K562 (cell line): ENCODE data around the gene CAVIN1. TPM values are rescaled to one million over a fixed set of nuclear protein-coding genes. Genes with fewer than 3 reads are reported as not detected.

ENCODE experiments used
- BCOR ChIP-seq: fragments of 450-650 bp; IDR thresholded peaks from 2 replicates; pipeline ENCODE4 v1.6.1; 2016
- DDX20 ChIP-seq: fragments of 450-650 bp; IDR thresholded peaks from 2 replicates; pipeline ENCODE4 v1.6.1; 2016; ENCODE audit warnings: missing genetic modification characterization, low read depth, mild to moderate bottlenecking, missing compliant biosample characterization, moderate library complexity
- ETS2 ChIP-seq: IDR thresholded peaks from 2 replicates; pipeline ENCODE4 v1.6.1; 2016; ENCODE audit warnings: borderline replicate concordance, missing genetic modification characterization, mild to moderate bottlenecking, moderate library complexity, missing compliant biosample characterization; ENCODE audit not compliant: poor library complexity, severe bottlenecking
- KLF1 ChIP-seq: fragments of 450-650 bp; IDR thresholded peaks from 2 replicates; pipeline ENCODE4 v1.6.1; 2016; ENCODE audit warnings: missing genetic modification characterization, missing compliant biosample characterization
- NFYB ChIP-seq: IDR thresholded peaks from 2 replicates; pipeline ENCODE4 v1.6.1; 2011; ENCODE audit warnings: mild to moderate bottlenecking, moderate library complexity; ENCODE audit not compliant: insufficient read length; ENCODE audit errors: extremely low read depth
- RCOR1 ChIP-seq, 2 experiments: IDR thresholded peaks; 2 replicates each; pipeline ENCODE4 v1.6.1; 2012; ENCODE audit warnings: low read depth in 2 of 2, low read length in 2 of 2, borderline replicate concordance in 1 of 2, improper control_type of control experiment in 1 of 2
- TAL1 ChIP-seq: fragments of 450-650 bp; IDR thresholded peaks from 2 replicates; pipeline ENCODE4 v1.6.1; 2016; ENCODE audit warnings: mild to moderate bottlenecking
- TOE1 ChIP-seq, 2 experiments: fragments of 450-650 bp in 1 of 2; sonication (generic) in 1 of 2; formaldehyde crosslinking in 1 of 2; IDR thresholded peaks; 2 replicates each; pipeline versions ENCODE4 v1.7.1 to v1.8.0; 2016 to 2022; ENCODE audit warnings: borderline replicate concordance in 2 of 2, mild to moderate bottlenecking in 2 of 2, antibody characterized with exemption in 1 of 2, inconsistent platforms in 1 of 2, low read depth in 1 of 2, missing genetic modification reagents in 1 of 2, moderate library complexity in 1 of 2
- ZFX ChIP-seq: sonication (generic); formaldehyde crosslinking; IDR thresholded peaks from 2 replicates; pipeline ENCODE4 v1.8.0; 2022; ENCODE audit warnings: mild to moderate bottlenecking, missing genetic modification reagents, moderate library complexity
- ZNF311 ChIP-seq: fragments of 250-450 bp; sonication (Bioruptor Pico); IDR thresholded peaks from 2 replicates; pipeline ENCODE4 v1.4.0; 2020; ENCODE audit warnings: mild to moderate bottlenecking, moderate library complexity
- ZNF408 ChIP-seq: fragments of 250-450 bp; sonication (Bioruptor Pico); IDR thresholded peaks from 2 replicates; pipeline ENCODE4 v1.4.0; 2020; ENCODE audit warnings: low read depth, mild to moderate bottlenecking, moderate library complexity
- ZNF583 ChIP-seq: fragments of 250-450 bp; sonication (Bioruptor Pico); IDR thresholded peaks from 2 replicates; pipeline ENCODE4 v1.4.0; 2020
- ZNF766 ChIP-seq: fragments of 200-800 bp; sonication (Bioruptor generic); conservative IDR thresholded peaks from 2 replicates; pipeline ENCODE4 v1.6.1; 2016; ENCODE audit warnings: missing genetic modification characterization, missing compliant biosample characterization
- ZNF780A ChIP-seq: fragments of 250-450 bp; sonication (Bioruptor Pico); IDR thresholded peaks from 2 replicates; pipeline ENCODE4 v1.5.0; 2021; ENCODE audit warnings: mild to moderate bottlenecking
- ZNF785 ChIP-seq: fragments of 250-450 bp; sonication (Bioruptor Pico); IDR thresholded peaks from 2 replicates; pipeline ENCODE4 v1.4.0; 2020; ENCODE audit warnings: mild to moderate bottlenecking
- polyA plus RNA-seq, 8 experiments: library from polyadenylated mRNA; depleted of rRNA in 4 of 8; stranded (reverse) in 5 of 8; unstranded in 3 of 8; fragments of >200 nt; fragmentation: Nextera tagmentation in 2 of 8; fragmentation: Illumina TruSeq in 1 of 8; extraction: Ambion mirVana in 2 of 8; extraction: Trizol in 1 of 8; gene quantifications; 2 replicates each; pipeline versions ENCODE4 v1.2.1 to v1.2.3, GENCODE V29; 2011 to 2014; ENCODE audit warnings: inconsistent platforms in 1 of 8, missing spikeins in 1 of 8
- total RNA-seq, 7 experiments: library from RNA; depleted of rRNA in 6 of 7; stranded (reverse); fragments of >200 nt in 6 of 7; fragmentation: Illumina TruSeq in 2 of 7; extraction: Trizol in 2 of 7; gene quantifications; 2 replicates each; pipeline versions ENCODE4 v1.2.1 to v1.2.3, GENCODE V29; 2011 to 2021; ENCODE audit warnings: low replicate concordance in 1 of 7
- TF ChIP-seq, protein P1 (sequence below): sonication (generic); formaldehyde crosslinking; IDR thresholded peaks from 2 replicates; pipeline ENCODE4 v1.8.1; 2023; ENCODE audit warnings: mild to moderate bottlenecking, missing genetic modification reagents
- TF ChIP-seq, protein P2 (sequence below), 2 experiments: fragments of 450-650 bp in 1 of 2; sonication (generic) in 1 of 2; formaldehyde crosslinking; conservative IDR thresholded peaks; 2 replicates each; pipeline versions ENCODE4 v1.4.0 to v1.8.1; 2020 to 2022; ENCODE audit warnings: mild to moderate bottlenecking in 1 of 2, missing genetic modification reagents in 1 of 2
- TF ChIP-seq, protein P3 (sequence below), 3 experiments: IDR thresholded peaks in 2 of 3; conservative IDR thresholded peaks in 1 of 3; 2 replicates each; pipeline ENCODE4 v1.5.1; 2011 to 2012; ENCODE audit warnings: low read length in 3 of 3, mild to moderate bottlenecking in 3 of 3, control low read depth in 2 of 3, improper control_type of control experiment in 1 of 3, inconsistent platforms in 1 of 3, low read depth in 1 of 3, mixed read lengths in 1 of 3, moderate library complexity in 1 of 3; ENCODE audit not compliant: insufficient read depth in 2 of 3
- TF ChIP-seq, protein P4 (sequence below): fragments of 450-650 bp; IDR thresholded peaks from 2 replicates; pipeline ENCODE4 v1.6.1; 2017; ENCODE audit warnings: mild to moderate bottlenecking, moderate library complexity

The CAVIN1 gene
- total and polyA plus RNA-seq, 9 of the 15 experiments (the other 6 are each of a cell fraction or from before 2014, with no cell fraction given), result 6.8 to 162 (median 74.5) TPM

GRCh38 chr17:42456223-42457106, 33.4 kb upstream of the CAVIN1 start (continued):
- TF ChIP-seq, protein P1, sequence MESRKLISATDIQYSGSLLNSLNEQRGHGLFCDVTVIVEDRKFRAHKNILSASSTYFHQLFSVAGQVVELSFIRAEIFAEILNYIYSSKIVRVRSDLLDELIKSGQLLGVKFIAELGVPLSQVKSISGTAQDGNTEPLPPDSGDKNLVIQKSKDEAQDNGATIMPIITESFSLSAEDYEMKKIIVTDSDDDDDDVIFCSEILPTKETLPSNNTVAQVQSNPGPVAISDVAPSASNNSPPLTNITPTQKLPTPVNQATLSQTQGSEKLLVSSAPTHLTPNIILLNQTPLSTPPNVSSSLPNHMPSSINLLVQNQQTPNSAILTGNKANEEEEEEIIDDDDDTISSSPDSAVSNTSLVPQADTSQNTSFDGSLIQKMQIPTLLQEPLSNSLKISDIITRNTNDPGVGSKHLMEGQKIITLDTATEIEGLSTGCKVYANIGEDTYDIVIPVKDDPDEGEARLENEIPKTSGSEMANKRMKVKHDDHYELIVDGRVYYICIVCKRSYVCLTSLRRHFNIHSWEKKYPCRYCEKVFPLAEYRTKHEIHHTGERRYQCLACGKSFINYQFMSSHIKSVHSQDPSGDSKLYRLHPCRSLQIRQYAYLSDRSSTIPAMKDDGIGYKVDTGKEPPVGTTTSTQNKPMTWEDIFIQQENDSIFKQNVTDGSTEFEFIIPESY (CRISPR knock-in tag), result no peak
- TF ChIP-seq TOE1 (IDR thresholded peaks at IDR 0.05; ENCODE audit: borderline replicate concordance), result peak; percentile 73
- TF ChIP-seq TOE1 (CRISPR knock-in tag; IDR thresholded peaks at IDR 0.05; ENCODE audit: borderline replicate concordance, low read depth), result no peak
- no peak for TF ChIP-seq ZNF780A
- TF ChIP-seq, protein P2, sequence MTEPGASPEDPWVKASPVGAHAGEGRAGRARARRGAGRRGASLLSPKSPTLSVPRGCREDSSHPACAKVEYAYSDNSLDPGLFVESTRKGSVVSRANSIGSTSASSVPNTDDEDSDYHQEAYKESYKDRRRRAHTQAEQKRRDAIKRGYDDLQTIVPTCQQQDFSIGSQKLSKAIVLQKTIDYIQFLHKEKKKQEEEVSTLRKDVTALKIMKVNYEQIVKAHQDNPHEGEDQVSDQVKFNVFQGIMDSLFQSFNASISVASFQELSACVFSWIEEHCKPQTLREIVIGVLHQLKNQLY (CRISPR knock-in tag; conservative IDR thresholded peaks at IDR 0.05), result no peak
- TF ChIP-seq ZNF583, result no peak
- no peak for TF ChIP-seq ZFX
- TF ChIP-seq DDX20, result 0 out of 2 replicates have a peak, but pooled peaks have one; percentile 18
- no peak for TF ChIP-seq ETS2 (tag)
- peak; percentile 85 for TF ChIP-seq TAL1
- TF ChIP-seq, protein P3, sequence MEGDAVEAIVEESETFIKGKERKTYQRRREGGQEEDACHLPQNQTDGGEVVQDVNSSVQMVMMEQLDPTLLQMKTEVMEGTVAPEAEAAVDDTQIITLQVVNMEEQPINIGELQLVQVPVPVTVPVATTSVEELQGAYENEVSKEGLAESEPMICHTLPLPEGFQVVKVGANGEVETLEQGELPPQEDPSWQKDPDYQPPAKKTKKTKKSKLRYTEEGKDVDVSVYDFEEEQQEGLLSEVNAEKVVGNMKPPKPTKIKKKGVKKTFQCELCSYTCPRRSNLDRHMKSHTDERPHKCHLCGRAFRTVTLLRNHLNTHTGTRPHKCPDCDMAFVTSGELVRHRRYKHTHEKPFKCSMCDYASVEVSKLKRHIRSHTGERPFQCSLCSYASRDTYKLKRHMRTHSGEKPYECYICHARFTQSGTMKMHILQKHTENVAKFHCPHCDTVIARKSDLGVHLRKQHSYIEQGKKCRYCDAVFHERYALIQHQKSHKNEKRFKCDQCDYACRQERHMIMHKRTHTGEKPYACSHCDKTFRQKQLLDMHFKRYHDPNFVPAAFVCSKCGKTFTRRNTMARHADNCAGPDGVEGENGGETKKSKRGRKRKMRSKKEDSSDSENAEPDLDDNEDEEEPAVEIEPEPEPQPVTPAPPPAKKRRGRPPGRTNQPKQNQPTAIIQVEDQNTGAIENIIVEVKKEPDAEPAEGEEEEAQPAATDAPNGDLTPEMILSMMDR (IDR thresholded peaks at IDR 0.05 in 2 of 3, conservative IDR thresholded peaks at IDR 0.05 in 1 of 3; ENCODE audit: insufficient read depth in 2 of 3, low read depth in 1 of 3, low read length in 3 of 3), result no peak
- no peak for TF ChIP-seq ZNF408 (CRISPR knock-in tag)
- no peak for TF ChIP-seq ZNF311 (CRISPR knock-in tag)
- TF ChIP-seq, protein P4, sequence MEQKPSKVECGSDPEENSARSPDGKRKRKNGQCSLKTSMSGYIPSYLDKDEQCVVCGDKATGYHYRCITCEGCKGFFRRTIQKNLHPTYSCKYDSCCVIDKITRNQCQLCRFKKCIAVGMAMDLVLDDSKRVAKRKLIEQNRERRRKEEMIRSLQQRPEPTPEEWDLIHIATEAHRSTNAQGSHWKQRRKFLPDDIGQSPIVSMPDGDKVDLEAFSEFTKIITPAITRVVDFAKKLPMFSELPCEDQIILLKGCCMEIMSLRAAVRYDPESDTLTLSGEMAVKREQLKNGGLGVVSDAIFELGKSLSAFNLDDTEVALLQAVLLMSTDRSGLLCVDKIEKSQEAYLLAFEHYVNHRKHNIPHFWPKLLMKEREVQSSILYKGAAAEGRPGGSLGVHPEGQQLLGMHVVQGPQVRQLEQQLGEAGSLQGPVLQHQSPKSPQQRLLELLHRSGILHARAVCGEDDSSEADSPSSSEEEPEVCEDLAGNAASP, result no peak
- no peak for TF ChIP-seq NFYB
- no peak; a peak in 1 of 4 replicates for TF ChIP-seq RCOR1 (IDR thresholded peaks at IDR 0.05; ENCODE audit: borderline replicate concordance in 1 of 2, low read depth in 2 of 2, low read length in 2 of 2)
- no peak for TF ChIP-seq ZNF785
- TF ChIP-seq KLF1 (tag), result no peak
- TF ChIP-seq BCOR, result peak; percentile 71
- peak; percentile 46; the same call in 1 of the 2 replicates for TF ChIP-seq ZNF766 (CRISPR knock-in tag)
